Measurements from ENCODE around the gene PPM1H.

DNA sequence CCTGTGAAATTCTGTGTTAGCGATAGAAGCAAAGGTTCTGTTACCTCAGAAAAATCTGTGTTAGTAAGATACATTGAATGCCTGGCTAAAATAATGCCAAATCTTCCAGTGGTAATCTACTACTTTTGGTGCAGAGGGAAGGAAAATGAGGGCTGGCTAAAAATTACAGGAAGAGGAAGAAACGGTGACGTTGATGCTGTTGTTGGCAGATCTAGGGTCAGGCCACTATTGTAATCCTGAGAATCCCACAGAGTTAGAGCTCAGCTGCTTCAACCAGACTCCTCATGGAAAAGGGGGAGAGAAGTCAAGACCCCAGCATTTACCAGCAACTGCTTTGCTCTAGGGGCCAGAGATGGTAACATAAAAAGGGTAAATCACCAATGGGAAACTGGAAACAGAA, 145.1 kb downstream of the PPM1H start:
- TF ChIP-seq, protein P1, sequence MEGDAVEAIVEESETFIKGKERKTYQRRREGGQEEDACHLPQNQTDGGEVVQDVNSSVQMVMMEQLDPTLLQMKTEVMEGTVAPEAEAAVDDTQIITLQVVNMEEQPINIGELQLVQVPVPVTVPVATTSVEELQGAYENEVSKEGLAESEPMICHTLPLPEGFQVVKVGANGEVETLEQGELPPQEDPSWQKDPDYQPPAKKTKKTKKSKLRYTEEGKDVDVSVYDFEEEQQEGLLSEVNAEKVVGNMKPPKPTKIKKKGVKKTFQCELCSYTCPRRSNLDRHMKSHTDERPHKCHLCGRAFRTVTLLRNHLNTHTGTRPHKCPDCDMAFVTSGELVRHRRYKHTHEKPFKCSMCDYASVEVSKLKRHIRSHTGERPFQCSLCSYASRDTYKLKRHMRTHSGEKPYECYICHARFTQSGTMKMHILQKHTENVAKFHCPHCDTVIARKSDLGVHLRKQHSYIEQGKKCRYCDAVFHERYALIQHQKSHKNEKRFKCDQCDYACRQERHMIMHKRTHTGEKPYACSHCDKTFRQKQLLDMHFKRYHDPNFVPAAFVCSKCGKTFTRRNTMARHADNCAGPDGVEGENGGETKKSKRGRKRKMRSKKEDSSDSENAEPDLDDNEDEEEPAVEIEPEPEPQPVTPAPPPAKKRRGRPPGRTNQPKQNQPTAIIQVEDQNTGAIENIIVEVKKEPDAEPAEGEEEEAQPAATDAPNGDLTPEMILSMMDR (conservative IDR thresholded peaks at IDR 0.05): no peak
- no peak for TF ChIP-seq ZFX (IDR thresholded peaks at IDR 0.05)

Measured in C4-2B (cell line).